Choroid plexus epithelial cell (primary cell): ENCODE data around the gene SEPTIN5.

Source experiments
- DNase-seq: peaks from one replicate; pipeline ENCODE4 v3.0.0-alpha.2; 2010; ENCODE audit warnings: low read depth
- H3K4me3 ChIP-seq: 2 replicates; pipeline ENCODE4 v1.5.1; 2011; ENCODE audit warnings: low read depth, mild to moderate bottlenecking, control low read depth, low read length, moderate library complexity
- TF ChIP-seq, protein P1 (sequence below): conservative IDR thresholded peaks from 2 replicates; pipeline ENCODE4 v1.5.1; 2011; ENCODE audit warnings: low read depth, mild to moderate bottlenecking, control low read depth, inconsistent platforms, low read length, moderate library complexity

SEPTIN5 gene

DNA sequence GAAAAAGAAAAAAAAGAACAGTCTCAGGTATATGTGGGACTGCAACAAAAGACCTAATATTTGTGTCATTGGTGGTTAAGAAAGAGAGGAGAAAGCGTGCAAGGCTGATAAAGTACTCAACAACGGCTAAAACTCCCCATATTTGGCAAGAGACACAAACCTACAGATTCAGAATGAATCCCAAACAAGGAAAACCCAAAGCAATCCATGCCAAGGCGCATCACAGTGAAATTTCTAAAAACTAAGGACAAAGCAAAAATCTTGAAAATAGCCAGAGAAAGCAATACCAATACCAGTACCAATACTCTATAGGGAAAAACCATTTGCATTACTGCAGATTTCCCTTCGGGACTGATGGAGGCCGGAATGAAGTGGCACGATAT, 32.4 kb upstream of the SEPTIN5 start:
- TF ChIP-seq, protein P1, sequence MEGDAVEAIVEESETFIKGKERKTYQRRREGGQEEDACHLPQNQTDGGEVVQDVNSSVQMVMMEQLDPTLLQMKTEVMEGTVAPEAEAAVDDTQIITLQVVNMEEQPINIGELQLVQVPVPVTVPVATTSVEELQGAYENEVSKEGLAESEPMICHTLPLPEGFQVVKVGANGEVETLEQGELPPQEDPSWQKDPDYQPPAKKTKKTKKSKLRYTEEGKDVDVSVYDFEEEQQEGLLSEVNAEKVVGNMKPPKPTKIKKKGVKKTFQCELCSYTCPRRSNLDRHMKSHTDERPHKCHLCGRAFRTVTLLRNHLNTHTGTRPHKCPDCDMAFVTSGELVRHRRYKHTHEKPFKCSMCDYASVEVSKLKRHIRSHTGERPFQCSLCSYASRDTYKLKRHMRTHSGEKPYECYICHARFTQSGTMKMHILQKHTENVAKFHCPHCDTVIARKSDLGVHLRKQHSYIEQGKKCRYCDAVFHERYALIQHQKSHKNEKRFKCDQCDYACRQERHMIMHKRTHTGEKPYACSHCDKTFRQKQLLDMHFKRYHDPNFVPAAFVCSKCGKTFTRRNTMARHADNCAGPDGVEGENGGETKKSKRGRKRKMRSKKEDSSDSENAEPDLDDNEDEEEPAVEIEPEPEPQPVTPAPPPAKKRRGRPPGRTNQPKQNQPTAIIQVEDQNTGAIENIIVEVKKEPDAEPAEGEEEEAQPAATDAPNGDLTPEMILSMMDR: no peak
- DNase-seq: no peak
- no peak overlapping the region for H3K4me3 ChIP-seq

DNA sequence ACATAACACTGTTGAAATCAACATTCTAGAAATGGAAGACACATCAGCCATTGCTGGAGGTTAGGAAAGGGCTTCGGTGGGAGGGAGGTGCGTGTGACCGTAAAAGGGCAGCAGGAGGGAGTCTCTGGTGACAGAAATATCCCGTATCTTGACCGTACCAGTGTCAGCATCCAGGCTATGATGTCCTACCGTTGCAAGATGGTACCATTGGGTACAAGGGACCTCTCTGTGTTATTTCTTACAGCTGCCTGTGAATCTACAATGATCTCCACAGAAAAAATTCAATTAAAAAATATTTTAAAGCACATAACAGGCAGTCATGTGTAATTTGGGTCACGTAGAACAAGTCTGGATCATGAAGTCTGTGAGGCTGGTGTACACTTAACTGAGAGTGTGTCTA, 27.4 kb upstream of the SEPTIN5 start:
- DNase-seq: no peak
- TF ChIP-seq, protein P1: no peak
- no peak overlapping the region for H3K4me3 ChIP-seq

DNA sequence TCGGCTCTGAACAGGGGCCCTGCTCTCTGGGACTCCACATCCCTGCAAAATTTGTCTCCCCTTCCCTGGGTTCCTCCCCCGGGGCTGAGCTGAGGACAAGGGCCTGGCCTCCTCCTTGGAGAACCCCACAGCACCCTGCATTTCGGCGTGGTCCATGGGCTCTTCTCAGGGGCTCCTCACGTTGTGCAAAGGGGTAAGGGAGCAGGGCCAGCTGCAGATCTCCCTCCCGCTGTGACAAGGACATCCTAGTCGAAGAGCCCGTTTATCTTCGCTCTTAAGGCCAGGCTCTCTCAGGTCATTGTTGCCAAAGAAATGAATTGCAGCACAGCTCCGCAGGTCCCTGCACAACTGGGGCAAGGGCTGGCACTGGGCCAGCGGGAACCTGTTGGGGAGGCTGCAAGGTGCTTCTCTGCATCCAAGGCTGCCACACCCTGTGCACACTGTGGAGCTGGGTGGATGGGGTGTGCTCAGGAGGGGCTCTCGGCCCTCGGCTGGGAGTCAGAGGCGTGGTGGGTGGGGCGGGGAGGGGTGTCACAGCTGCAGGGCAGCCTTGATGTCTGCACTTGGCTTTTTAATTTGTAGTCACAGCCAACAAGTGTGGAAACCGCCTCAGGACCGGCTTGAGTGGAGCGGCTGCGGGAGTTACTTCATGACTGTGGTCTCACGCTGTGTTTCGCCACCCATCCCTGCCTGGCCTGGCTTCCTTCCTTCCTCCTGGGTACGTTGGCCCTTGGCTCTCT, 26.6 kb upstream of the SEPTIN5 start:
- TF ChIP-seq, protein P1: no peak
- no peak overlapping the region for H3K4me3 ChIP-seq
- DNase-seq: no peak

GRCh38 chr22:19688301-19689290, 25.7 kb upstream of the SEPTIN5 start:
- no peak overlapping the region for H3K4me3 ChIP-seq
- no peak for DNase-seq
- TF ChIP-seq, protein P1: no peak

- no peak for DNase-seq
- no peak overlapping the region for H3K4me3 ChIP-seq
- TF ChIP-seq, protein P1: no peak
Measured at GRCh38 chr22:19689408-19689807, 24.9 kb upstream of the SEPTIN5 start.

DNA sequence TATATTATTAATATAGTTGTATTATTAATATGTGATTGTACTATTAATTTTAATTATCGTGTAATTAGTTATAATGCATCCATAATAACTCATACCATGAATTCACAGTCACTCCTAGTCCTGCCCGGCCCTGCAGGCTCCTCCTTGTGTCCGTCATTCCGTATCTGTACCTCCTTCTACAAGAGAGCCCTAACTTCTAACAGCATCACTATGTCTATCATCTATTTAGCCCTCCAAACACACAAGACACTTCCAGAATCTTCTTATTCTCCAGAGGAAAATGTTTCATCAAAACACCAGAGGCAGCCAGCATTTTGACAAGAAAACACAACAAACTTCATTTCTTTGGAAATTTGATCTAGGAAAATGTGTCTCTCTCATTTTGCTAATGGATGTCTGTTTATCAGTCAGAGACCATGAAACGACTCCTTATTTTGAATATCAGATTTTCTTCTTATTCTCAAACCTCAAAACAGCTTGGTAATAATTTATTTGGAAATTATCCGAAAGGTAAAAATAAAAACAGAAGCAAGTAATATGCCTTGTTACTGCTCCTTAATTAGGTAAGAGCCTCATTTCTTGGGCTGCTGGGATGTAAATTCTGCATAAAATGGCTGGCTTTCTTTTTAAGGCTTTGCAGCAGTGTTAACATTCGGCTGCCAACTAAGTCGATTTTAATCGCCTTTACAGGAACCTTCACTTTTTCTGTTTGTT, 23.1 kb upstream of the SEPTIN5 start:
- DNase-seq: no peak
- TF ChIP-seq, protein P1: no peak
- H3K4me3 ChIP-seq: peak overlapping the region; percentile 43
